HG03103 (cell line): ENCODE measurements around the gene RIPK3.

ENCODE experiments used
- ATAC-seq: cut with Tn5 transposase; IDR thresholded peaks from one replicate; pipeline ENCODE4 v1.9.1; 2021; ENCODE audit warnings: low read depth; ENCODE audit not compliant: unreplicated experiment

RIPK3 gene

GRCh38 chr14:24308342-24309124 lies 31.3 kb downstream of the RIPK3 start:
- ATAC-seq = no peak

GRCh38 chr14:24307575-24308341 lies 32.0 kb downstream of the RIPK3 start, which contains the start of gene CIDEB:
TSS of gene CIDEB (minus strand) at chr14:24307977. CDS start at chr14:24307858, 119 bp downstream.
- ATAC-seq = no peak

- no peak for ATAC-seq
Measured at GRCh38 chr14:24307156-24307574, 32.6 kb downstream of the RIPK3 start.

GRCh38 chr14:24304019-24304387 lies 35.8 kb downstream of the RIPK3 start:
- ATAC-seq = no peak

GRCh38 chr14:24300326-24300980 lies 39.3 kb downstream of the RIPK3 start:
- ATAC-seq = no peak

- ATAC-seq = peak; percentile 53
Measured at GRCh38 chr14:24299255-24300191, 40.3 kb downstream of the RIPK3 start, which contains the start of the genes DHRS1 and NOP9. TSS of gene DHRS1 (minus strand) at chr14:24299780. CDS start at chr14:24299106, 674 bp downstream. TSS of gene NOP9 (plus strand) at chr14:24299850. CDS start at chr14:24299955, 105 bp downstream.

- ATAC-seq = no peak
Measured at GRCh38 chr14:24298892-24299254, 40.9 kb downstream of the RIPK3 start.

GRCh38 chr14:24297190-24297964 lies 42.4 kb downstream of the RIPK3 start:
- ATAC-seq = peak; percentile 24

- peak; percentile 55 for ATAC-seq
Measured at GRCh38 chr14:24296341-24297157, 43.2 kb downstream of the RIPK3 start.

GRCh38 chr14:24293525-24293924 lies 46.3 kb downstream of the RIPK3 start:
- ATAC-seq = no peak

- no peak for ATAC-seq
Measured at GRCh38 chr14:24292118-24292807, 47.5 kb downstream of the RIPK3 start.

- no peak for ATAC-seq
Measured at GRCh38 chr14:24291446-24292117, 48.2 kb downstream of the RIPK3 start.

GRCh38 chr14:24290746-24291145 lies 49.0 kb downstream of the RIPK3 start:
- ATAC-seq = no peak

GRCh38 chr14:24289649-24290280 lies 50.0 kb downstream of the RIPK3 start:
- no peak for ATAC-seq

GRCh38 chr14:24286996-24287395 lies 52.8 kb downstream of the RIPK3 start:
- ATAC-seq = no peak
